ENCODE results near the gene PLXDC1.
"Not testable (repeated sequence)": the region's sequence is repeated elsewhere in the genome, so short reads cannot be mapped to it uniquely, and the experiment has no call there.

The PLXDC1 gene

GRCh38 chr17:39175695-39176093 lies 24.3 kb upstream of the PLXDC1 start:
- H3K4me1 ChIP-seq (ENCODE audit: insufficient read depth, low read length): no peaks in the 10 kb centered on the region
- no peak overlapping the region for H3K27ac ChIP-seq (ENCODE audit: low read depth, low read length)
- no peak overlapping the region for H3K4me3 ChIP-seq (ENCODE audit: low read depth in 1 of 2, low read length in 2 of 2)
- no peaks in the 10 kb centered on the region for H3K27me3 ChIP-seq (ENCODE audit: control insufficient read depth in 1 of 2, insufficient read depth in 2 of 2, low read length in 2 of 2)
- no peak overlapping the region for H3K9ac ChIP-seq (ENCODE audit: low read length)
- H3K9me3 ChIP-seq (ENCODE audit: low read length): no peaks in the 10 kb centered on the region
- H3K36me3 ChIP-seq (ENCODE audit: insufficient read depth, low read length): peaks cover 4% of the 10 kb centered on the region

GRCh38 chr17:39174920-39175694 lies 23.7 kb upstream of the PLXDC1 start:
- no peaks in the 10 kb centered on the region for H3K27me3 ChIP-seq (ENCODE audit: control insufficient read depth in 1 of 2, insufficient read depth in 2 of 2, low read length in 2 of 2)
- no peak overlapping the region for H3K4me3 ChIP-seq (ENCODE audit: low read depth in 1 of 2, low read length in 2 of 2)
- H3K9me3 ChIP-seq (ENCODE audit: low read length): no peaks in the 10 kb centered on the region
- H3K36me3 ChIP-seq (ENCODE audit: insufficient read depth, low read length): peaks cover 4% of the 10 kb centered on the region
- no peak overlapping the region for H3K27ac ChIP-seq (ENCODE audit: low read depth, low read length)
- no peaks in the 10 kb centered on the region for H3K4me1 ChIP-seq (ENCODE audit: insufficient read depth, low read length)
- H3K9ac ChIP-seq (ENCODE audit: low read length): no peak overlapping the region

- Histone ChIP-seq H3K9me3 (ENCODE audit: low read length) (no peaks in the 10 kb centered on the region), H3K27me3 (ENCODE audit: control insufficient read depth in 1 of 2, insufficient read depth in 2 of 2, low read length in 2 of 2) (no peaks in the 10 kb centered on the region), H3K4me3 (ENCODE audit: low read depth in 1 of 2, low read length in 2 of 2) (no peak overlapping the region), H3K4me1 (ENCODE audit: insufficient read depth, low read length) (no peaks in the 10 kb centered on the region), H3K9ac (ENCODE audit: low read length) (no peak overlapping the region), H3K27ac (ENCODE audit: low read depth, low read length) (no peak overlapping the region), H3K36me3 (ENCODE audit: insufficient read depth, low read length) (peaks cover 4% of the 10 kb centered on the region)
Measured at GRCh38 chr17:39173526-39174274, 22.3 kb upstream of the PLXDC1 start.

GRCh38 chr17:39173080-39173479 lies 21.6 kb upstream of the PLXDC1 start:
- Histone ChIP-seq H3K27ac (ENCODE audit: low read depth, low read length) (no peak overlapping the region), H3K4me1 (ENCODE audit: insufficient read depth, low read length) (no peaks in the 10 kb centered on the region), H3K4me3 (ENCODE audit: low read depth in 1 of 2, low read length in 2 of 2) (no peak overlapping the region), H3K9me3 (ENCODE audit: low read length) (no peaks in the 10 kb centered on the region), H3K36me3 (ENCODE audit: insufficient read depth, low read length) (peaks cover 4% of the 10 kb centered on the region), H3K27me3 (ENCODE audit: control insufficient read depth in 1 of 2, insufficient read depth in 2 of 2, low read length in 2 of 2) (no peaks in the 10 kb centered on the region), H3K9ac (ENCODE audit: low read length) (no peak overlapping the region)

- no peaks in the 10 kb centered on the region for H3K27me3 ChIP-seq (ENCODE audit: control insufficient read depth in 1 of 2, insufficient read depth in 2 of 2, low read length in 2 of 2)
- H3K36me3 ChIP-seq (ENCODE audit: insufficient read depth, low read length): peaks cover 4% of the 10 kb centered on the region
- no peaks in the 10 kb centered on the region for H3K9me3 ChIP-seq (ENCODE audit: low read length)
- no peak overlapping the region for H3K9ac ChIP-seq (ENCODE audit: low read length)
- no peak overlapping the region for H3K27ac ChIP-seq (ENCODE audit: low read depth, low read length)
- peaks cover 3% of the 10 kb centered on the region for H3K4me1 ChIP-seq (ENCODE audit: insufficient read depth, low read length)
- H3K4me3 ChIP-seq (ENCODE audit: low read depth in 1 of 2, low read length in 2 of 2): no peak overlapping the region
Measured at GRCh38 chr17:39171933-39172332, 20.5 kb upstream of the PLXDC1 start.

GRCh38 chr17:39170558-39170957 lies 19.1 kb upstream of the PLXDC1 start:
- Histone ChIP-seq H3K9me3 (ENCODE audit: low read length) (no peaks in the 10 kb centered on the region), H3K9ac (ENCODE audit: low read length) (no peak overlapping the region), H3K4me3 (ENCODE audit: low read depth in 1 of 2, low read length in 2 of 2) (no peak overlapping the region), H3K36me3 (ENCODE audit: insufficient read depth, low read length) (no peaks in the 10 kb centered on the region), H3K4me1 (ENCODE audit: insufficient read depth, low read length) (peaks cover 5% of the 10 kb centered on the region), H3K27me3 (ENCODE audit: control insufficient read depth in 1 of 2, insufficient read depth in 2 of 2, low read length in 2 of 2) (no peaks in the 10 kb centered on the region), H3K27ac (ENCODE audit: low read depth, low read length) (no peak overlapping the region)

- no peaks in the 10 kb centered on the region for H3K36me3 ChIP-seq (ENCODE audit: insufficient read depth, low read length)
- H3K27ac ChIP-seq (ENCODE audit: low read depth, low read length): no peak overlapping the region
- H3K27me3 ChIP-seq (ENCODE audit: control insufficient read depth in 1 of 2, insufficient read depth in 2 of 2, low read length in 2 of 2): no peaks in the 10 kb centered on the region
- H3K9me3 ChIP-seq (ENCODE audit: low read length): no peaks in the 10 kb centered on the region
- H3K4me1 ChIP-seq (ENCODE audit: insufficient read depth, low read length): peaks cover 5% of the 10 kb centered on the region
- H3K4me3 ChIP-seq (ENCODE audit: low read depth in 1 of 2, low read length in 2 of 2): no peak overlapping the region
- H3K9ac ChIP-seq (ENCODE audit: low read length): no peak overlapping the region
Measured at GRCh38 chr17:39170109-39170508, 18.7 kb upstream of the PLXDC1 start.

- H3K9me3 ChIP-seq (ENCODE audit: low read length): no peaks in the 10 kb centered on the region
- H3K27ac ChIP-seq (ENCODE audit: low read depth, low read length): no peak overlapping the region
- peaks cover 5% of the 10 kb centered on the region for H3K4me1 ChIP-seq (ENCODE audit: insufficient read depth, low read length)
- no peak overlapping the region for H3K4me3 ChIP-seq (ENCODE audit: low read depth in 1 of 2, low read length in 2 of 2)
- no peaks in the 10 kb centered on the region for H3K36me3 ChIP-seq (ENCODE audit: insufficient read depth, low read length)
- no peaks in the 10 kb centered on the region for H3K27me3 ChIP-seq (ENCODE audit: control insufficient read depth in 1 of 2, insufficient read depth in 2 of 2, low read length in 2 of 2)
- no peak overlapping the region for H3K9ac ChIP-seq (ENCODE audit: low read length)
Measured at GRCh38 chr17:39169518-39169917, 18.1 kb upstream of the PLXDC1 start.

GRCh38 chr17:39169101-39169500 lies 17.7 kb upstream of the PLXDC1 start:
- Histone ChIP-seq H3K36me3 (ENCODE audit: insufficient read depth, low read length) (no peaks in the 10 kb centered on the region), H3K4me1 (ENCODE audit: insufficient read depth, low read length) (peaks cover 5% of the 10 kb centered on the region), H3K27me3 (ENCODE audit: control insufficient read depth in 1 of 2, insufficient read depth in 2 of 2, low read length in 2 of 2) (no peaks in the 10 kb centered on the region), H3K4me3 (ENCODE audit: low read depth in 1 of 2, low read length in 2 of 2) (no peak overlapping the region), H3K9me3 (ENCODE audit: low read length) (no peaks in the 10 kb centered on the region), H3K27ac (ENCODE audit: low read depth, low read length) (no peak overlapping the region), H3K9ac (ENCODE audit: low read length) (no peak overlapping the region)

- not testable (repeated sequence) for H3K4me3 ChIP-seq (ENCODE audit: low read depth in 1 of 2, low read length in 2 of 2); H3K4me1 ChIP-seq (ENCODE audit: insufficient read depth, low read length); H3K27me3 ChIP-seq (ENCODE audit: control insufficient read depth in 1 of 2, insufficient read depth in 2 of 2, low read length in 2 of 2); H3K9me3 ChIP-seq (ENCODE audit: low read length); H3K36me3 ChIP-seq (ENCODE audit: insufficient read depth, low read length); H3K9ac ChIP-seq (ENCODE audit: low read length); H3K27ac ChIP-seq (ENCODE audit: low read depth, low read length)
Measured at GRCh38 chr17:39168503-39168902, 17.1 kb upstream of the PLXDC1 start.

GRCh38 chr17:39167476-39167875 lies 16.0 kb upstream of the PLXDC1 start:
- no peak overlapping the region for H3K27ac ChIP-seq (ENCODE audit: low read depth, low read length)
- H3K4me1 ChIP-seq (ENCODE audit: insufficient read depth, low read length): peaks cover 5% of the 10 kb centered on the region
- H3K27me3 ChIP-seq (ENCODE audit: control insufficient read depth in 1 of 2, insufficient read depth in 2 of 2, low read length in 2 of 2): no peaks in the 10 kb centered on the region
- no peaks in the 10 kb centered on the region for H3K36me3 ChIP-seq (ENCODE audit: insufficient read depth, low read length)
- no peak overlapping the region for H3K9ac ChIP-seq (ENCODE audit: low read length)
- no peak overlapping the region for H3K4me3 ChIP-seq (ENCODE audit: low read depth in 1 of 2, low read length in 2 of 2)
- no peaks in the 10 kb centered on the region for H3K9me3 ChIP-seq (ENCODE audit: low read length)

Data from muscle layer of colon (tissue), 2 donors.